ENCODE data around the gene POLD1.
"Not testable (repeated sequence)": the region's sequence is repeated elsewhere in the genome, so short reads cannot be mapped to it uniquely, and the experiment has no call there.

POLD1 gene

GRCh38 chr19:50419580-50420035 lies 35.5 kb downstream of the POLD1 start:
- no peak for DNase-seq

GRCh38 chr19:50420127-50420526 lies 36.0 kb downstream of the POLD1 start:
- no peak for DNase-seq

GRCh38 chr19:50420808-50421207 lies 36.7 kb downstream of the POLD1 start:
- no peak for DNase-seq

DNA sequence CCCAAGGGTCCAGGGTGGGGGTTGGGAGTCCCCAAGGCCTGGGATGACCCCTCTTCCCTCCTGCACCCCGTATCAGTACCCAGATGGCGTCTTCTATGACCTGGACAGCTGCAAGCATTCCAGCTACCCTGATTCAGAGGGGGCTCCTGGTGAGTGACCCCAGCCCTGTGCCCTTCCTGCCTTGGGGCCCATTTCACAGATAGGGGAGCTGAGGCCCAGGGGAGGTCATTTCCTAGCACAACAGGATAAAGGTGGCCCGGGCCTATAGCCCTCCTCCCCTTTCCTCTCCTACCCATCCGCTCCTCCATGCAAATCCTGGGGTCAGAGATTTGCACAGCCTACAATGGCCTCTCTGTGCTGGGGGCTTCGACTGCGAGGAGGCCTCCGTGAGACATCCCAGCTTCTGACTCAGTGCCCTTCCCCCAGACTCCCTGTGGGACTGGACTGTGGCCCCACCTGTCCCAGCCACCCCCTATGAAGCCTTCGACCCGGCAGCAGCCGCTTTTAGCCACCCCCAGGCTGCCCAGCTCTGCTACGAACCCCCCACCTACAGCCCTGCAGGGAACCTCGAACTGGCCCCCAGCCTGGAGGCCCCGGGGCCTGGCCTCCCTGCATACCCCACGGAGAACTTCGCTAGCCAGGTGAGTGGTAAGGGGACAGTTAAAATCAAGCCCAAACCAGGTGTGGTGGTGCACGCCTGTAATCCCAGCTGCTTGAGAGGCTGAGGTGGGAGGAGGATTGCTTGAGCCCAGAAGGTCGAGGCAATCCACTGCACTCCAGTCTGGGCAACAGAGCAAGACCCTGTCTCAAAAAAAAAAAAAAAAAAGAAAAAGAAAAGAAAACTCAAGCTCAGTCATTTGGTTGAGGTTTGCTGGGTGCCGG lies 38.5 kb downstream of the POLD1 start:
- no peak for DNase-seq

DNA sequence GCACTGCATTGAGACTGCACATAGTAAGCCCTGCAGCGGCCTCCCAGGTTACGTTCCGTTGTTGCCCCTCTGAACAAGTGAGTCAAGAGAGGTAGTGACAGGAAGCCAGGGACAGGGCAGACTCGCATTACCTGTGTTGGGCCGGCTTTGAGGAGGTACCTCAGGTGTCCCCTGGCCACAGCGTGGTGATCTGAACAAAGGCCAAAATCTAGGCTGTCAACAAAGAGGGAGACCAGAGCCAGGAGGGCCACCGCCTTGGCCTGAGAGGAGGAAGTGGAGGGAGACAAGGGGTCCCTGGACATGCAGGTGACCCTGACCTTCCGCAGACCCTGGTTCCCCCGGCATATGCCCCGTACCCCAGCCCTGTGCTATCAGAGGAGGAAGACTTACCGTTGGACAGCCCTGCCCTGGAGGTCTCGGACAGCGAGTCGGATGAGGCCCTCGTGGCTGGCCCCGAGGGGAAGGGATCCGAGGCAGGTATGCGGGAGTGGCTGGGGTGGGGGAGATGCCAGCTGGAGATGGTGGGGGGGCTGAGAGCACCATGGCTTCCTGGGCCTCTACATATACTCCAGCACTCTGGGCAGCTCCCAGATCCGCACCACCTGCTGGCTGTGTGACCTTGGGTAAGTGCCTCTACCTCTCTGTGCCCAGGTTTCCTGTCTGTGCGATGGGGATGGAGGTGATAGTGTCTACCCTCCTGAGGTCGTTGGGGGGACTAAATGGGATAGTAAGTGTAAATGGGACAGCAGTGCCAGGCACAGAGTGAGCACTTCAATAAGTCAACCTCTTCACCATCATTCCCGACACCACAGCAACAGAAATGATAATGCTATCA lies 39.3 kb downstream of the POLD1 start:
- no peak for DNase-seq

DNA sequence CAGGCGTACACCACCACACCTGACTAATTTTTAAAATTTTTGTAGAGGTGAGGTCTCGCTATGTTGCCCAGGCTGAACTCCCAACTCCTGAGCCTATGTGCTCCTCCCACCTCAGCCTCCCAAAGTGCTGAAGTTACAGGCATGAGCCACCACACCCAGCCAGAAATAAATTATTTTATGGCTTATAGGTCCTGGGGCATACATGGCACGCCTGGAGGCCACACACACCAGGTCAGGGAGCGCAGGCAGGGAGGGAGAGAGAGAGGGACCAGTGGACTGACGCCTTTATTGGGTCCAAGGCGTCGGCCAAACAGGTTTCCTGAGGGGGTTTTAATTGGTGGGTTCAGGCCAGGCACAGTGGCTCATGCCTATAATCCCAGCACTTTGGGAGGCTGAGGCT lies 41.4 kb downstream of the POLD1 start:
- no peak for DNase-seq

DNA sequence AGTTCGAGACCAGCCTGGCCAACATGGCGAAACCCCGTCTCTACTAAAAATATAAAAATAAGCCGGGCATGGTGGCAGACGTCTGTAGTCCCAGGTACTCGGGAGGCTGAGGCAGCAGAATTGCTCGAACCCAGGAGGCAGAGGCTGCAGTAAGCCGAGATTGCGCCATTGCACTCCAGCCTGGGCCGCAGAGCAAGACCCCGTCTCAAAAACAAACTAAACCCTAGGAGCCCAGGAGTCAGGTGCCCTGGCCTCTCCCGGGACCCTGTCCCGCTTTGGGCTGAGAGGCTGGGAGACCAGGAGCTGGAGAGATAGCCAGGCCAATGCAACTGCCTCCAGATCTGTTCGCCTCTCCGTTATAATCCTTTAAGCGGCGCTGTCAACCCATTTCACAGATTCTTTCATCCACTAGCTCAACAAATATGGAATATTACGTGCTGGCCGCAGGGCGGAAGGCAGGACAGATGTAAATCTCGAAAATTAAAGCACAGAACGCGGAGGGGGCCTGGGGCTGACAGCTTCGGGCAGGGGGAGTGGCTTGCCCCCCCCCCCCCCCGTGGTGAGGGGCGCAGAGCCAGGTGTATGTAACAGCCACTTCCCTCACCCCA lies 43.3 kb downstream of the POLD1 start:
- DNase-seq: no peak

DNA sequence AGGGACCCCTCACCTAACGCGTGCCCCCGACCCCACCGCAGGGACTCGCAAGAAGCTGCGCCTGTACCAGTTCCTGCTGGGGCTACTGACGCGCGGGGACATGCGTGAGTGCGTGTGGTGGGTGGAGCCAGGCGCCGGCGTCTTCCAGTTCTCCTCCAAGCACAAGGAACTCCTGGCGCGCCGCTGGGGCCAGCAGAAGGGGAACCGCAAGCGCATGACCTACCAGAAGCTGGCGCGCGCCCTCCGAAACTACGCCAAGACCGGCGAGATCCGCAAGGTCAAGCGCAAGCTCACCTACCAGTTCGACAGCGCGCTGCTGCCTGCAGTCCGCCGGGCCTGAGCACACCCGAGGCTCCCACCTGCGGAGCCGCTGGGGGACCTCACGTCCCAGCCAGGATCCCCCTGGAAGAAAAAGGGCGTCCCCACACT lies 43.9 kb downstream of the POLD1 start:
- no peak for DNase-seq

DNA sequence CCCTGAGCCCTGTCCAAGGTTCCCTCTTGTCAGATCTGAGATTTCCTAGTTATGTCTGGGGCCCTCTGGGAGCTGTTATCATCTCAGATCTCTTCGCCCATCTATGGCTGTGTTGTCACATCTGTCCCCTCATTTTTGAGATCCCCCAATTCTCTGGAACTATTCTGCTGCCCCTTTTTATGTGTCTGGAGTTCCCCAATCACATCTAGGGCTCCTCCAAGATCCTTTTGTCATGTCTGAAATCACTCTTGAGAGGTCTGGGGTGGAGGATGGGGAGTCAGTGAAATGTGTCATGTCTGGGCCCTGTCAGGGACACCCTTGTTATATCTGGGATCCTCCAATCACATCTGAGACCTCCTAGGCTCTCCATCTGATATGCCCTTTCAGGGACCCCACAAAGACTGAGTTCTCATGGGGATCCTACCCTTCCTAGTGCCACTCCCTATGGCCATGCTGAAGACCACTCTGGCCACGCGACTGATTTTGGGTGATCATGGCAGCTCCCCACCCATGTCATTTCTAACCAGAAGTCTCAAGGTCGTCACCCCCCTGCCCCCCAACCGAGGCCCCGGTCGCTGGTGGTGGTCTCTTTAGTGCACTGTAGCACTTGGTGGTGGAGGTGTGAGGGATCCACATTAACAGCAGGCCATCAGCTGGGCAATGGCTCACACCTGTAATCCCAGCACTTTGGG lies 44.8 kb downstream of the POLD1 start:
- no peak for DNase-seq

DNA sequence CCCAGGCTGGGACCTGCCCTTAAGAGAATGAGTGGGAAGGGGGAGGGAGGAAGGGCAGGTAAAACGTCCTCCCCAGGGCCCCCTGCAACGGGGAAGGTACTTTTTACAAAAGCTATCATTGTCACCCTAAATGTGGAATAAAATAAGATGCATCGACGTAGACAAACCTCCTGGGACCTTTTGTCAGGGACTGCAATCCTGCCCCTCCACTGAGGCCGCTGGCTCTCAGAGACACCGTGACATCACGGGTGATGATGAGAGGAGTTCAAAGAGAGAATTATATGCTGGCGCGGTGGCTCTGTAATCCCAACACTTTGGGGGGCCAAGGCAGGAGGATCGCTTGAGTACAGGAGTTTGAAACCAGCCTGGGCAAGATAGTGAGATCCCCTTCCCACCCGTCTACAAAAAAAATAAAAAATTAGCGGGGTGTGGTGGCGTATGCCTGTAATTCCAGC lies 46.8 kb downstream of the POLD1 start:
- no peak for DNase-seq

DNA sequence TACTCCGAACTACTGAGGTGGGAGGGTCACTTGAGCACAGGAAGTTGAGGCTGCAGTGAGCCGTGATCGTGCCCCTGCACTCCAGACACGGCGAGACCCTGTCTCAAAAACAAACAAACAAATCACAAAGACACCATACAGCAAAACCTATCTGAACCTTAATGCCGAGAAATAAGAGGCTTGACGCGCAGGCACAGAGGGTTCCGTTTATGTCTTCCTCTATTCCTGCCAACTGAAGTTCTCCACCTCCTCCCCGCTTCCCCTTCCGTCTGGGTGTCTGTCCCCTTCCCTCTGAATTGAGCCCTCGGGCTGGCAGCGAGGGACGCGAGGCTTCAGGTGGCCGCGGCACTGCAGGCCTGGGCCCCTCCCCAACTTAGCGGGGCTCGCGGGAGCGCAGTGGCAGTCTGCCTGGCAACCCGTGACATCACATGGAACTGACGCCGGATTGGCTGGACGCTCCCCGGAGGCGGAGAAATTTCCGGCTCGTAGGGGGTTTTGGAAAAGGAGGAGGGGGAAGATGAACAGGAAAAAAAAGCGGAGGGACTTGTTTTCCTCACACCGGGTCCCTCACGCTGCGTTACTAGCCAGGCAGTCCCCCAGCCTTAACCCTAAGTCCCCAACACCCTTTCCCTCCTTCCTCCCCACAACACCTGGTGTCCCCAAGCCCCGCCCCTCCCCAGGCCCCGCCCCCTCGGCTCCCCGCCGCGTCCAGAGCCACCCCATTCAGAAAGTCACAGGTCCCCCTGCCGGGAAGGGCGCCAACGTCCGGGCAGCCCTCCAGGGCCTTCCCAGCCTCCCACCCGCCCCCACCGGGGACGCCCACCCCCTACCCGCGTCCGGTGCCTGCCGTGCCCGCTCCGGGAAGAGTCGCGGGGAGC lies 47.4 kb downstream of the POLD1 start:
- DNase-seq: peak; percentile 78

GRCh38 chr19:50432221-50433028 lies 48.3 kb downstream of the POLD1 start, which contains the start of gene MYBPC2:
Gene MYBPC2, plus strand, starts transcription at chr19:50432892. Its CDS starts 62 bp downstream, at chr19:50432954.
- peak; percentile 11 for DNase-seq

DNA sequence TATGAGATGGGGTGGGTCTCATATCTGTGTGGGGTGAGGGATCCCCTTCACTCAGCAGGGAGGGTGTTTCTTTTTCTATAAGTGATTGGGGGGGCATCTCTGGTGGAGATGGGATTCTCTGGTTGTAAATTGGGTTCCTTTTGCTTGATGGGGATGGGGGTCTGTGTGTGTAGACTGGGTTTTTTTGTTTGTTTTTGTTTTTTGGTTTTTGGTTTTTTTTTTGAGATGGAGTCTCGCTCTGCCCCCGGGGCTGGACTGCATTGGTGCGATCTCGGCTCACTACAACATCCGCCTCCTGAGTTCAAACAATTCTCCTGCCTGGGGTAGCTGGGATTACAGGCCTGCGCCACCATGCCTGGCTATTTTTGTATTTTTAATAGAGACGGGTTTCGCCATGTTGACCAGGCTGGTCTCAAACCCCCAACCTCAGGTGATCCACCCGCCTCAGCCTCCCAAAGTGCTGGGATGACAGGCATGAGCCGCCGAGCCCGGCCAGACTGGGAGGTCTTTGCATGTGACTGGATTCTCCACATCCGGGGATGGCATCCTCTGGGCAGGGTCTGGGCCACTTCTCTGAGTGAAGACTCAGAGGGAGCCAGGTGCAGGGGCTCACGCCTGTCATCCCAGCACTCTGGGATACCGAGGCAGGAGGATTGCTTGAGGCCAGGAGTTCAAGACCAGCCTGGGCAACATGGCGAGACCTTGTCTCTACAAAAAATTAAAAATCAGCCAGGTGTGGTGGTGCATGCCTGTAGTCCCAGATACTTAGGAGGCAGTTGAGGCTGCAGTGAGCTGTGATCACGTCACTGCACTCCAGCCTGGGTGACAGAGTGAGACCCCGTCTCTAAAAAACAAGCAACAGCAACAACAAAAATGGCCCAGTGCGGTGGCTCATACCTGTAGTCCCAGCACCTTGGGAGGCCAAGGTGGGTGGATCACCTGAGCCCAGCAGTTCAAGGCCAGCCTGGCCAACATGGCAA lies 49.3 kb downstream of the POLD1 start:
- no peak for DNase-seq

DNA sequence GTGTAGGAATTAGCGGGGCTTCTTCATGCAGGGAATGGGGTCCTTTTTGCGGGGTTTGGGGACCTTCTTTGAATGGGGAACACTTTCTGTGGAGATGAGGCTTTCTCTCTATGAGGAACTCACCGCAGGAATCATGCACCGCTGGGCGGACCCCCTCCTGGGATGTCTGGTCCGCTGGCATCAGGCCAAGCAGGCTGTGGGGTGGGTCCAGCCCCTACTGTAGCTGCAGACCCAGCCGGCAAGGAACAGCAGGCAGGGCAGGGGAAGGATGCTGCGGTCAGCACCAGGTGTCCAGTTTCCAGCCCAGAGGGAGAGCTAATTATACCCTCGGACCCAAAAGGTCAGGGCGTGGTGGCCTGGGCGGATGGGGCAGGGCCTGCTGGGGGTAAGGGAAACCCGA lies 50.4 kb downstream of the POLD1 start:
- DNase-seq: no peak

DNA sequence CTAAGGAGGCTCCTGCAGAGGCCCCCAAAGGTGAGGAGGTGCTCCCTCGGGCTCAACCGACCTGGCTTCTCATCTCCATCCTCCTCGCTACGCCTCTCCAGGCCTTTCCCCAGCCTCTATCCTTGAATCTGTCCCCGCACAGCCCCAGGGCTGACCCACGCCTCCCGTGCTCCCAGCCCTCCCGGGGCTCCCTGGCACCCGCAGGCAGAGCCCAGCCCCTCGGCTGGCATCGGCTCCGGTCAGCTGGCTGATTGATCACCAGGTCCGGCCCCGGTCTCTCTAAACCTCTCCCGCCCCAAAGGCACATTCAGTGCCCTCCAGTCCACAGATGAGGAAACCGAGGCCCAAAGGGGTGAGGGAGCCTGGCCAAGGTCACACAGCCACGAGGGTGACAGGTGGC lies 51.1 kb downstream of the POLD1 start:
- no peak for DNase-seq

DNA sequence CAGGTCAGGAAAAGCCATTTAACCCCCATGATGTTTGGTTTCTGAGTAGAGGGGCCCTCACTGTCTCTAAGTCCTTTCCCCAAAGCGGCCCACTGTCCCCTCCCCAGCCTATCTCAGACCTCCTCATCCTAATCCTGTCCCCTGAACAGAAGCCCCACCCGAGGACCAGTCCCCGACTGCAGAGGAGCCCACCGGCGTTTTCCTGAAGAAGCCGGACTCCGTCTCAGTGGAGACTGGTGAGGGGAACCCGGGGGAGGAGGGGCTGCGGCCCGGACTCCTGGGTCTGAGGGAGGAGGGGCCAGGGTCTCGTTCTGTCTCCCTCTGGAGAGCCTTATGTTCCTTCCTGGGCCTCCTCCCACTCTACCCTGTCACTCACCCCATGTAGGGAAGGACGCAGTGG lies 51.5 kb downstream of the POLD1 start:
- DNase-seq: no peak

DNA sequence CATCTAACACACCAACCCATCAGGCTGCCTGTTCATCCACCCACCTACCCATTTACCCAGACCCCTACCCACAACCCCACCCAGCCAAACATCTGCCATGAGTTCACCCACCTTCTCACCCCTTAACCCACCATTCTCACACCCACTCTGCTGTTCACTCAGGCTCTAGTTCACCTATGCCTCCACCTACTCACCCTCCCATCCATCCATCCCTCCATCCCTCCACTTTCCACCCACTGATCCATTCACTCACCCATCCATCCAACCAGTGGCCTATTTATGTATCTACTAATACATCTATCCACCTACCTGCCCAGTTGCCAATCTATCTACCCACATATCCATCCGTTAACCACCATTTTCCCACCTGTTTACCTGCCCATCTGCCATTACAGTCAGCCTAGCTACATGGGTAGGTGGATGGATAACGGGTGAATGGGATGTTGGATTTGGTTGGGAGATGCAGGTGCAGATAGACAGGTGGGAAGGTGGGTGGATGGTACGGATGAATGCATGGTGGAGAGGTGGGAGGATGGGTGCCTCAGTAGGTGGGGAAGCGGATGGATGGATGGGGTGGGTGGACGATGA lies 53.8 kb downstream of the POLD1 start:
- no peak for DNase-seq

DNA sequence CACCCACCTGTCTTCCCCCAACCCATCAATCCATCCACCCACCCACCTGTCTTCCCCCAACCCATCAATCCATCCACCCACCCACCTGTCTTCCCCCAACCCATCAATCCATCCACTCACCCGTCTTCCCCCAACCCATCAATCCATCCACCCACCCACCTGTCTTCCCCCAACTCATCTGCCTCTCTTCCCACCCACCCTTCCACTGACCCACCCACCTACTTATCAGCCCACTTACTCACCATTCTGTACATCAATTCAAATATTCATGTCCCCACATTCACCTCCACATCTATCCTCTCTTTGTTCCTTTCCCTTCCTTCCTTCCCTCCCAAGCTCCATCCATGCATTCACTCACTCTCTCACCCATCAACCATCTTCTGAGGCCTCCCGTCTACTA lies 55.0 kb downstream of the POLD1 start:
- not testable (repeated sequence) for DNase-seq

- DNase-seq: no peak
Measured at GRCh38 chr19:50444059-50444458, 59.9 kb downstream of the POLD1 start.
